Middle frontal gyrus (tissue), 1 donor: ENCODE measurements around the gene PLEKHA5.

Experiments used
- DNase-seq: peaks from one replicate; pipeline ENCODE4 v3.0.0-alpha.2; 2015; ENCODE audit warnings: low spot score; ENCODE audit errors: extremely low spot score

The PLEKHA5 gene

DNA sequence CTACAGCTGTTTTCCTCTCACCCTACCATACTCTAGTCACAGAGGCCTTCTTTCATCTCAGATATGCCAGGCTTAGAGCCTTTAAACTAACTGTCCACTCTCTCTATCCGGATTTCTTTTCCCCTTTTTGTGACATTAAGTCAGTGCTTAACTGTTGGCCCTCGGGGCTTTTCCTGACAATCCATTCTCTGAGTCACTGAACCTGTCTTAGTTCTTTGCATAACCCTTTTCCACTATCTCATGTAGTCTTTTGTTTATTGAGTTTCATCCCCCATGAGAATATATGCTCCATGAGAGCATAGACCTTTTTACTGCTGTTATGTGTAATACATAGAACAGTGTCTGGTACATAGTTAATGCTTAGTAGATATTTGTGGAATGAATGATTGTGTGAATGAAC lies 68.7 kb downstream of the PLEKHA5 start:
- no peak for DNase-seq

DNA sequence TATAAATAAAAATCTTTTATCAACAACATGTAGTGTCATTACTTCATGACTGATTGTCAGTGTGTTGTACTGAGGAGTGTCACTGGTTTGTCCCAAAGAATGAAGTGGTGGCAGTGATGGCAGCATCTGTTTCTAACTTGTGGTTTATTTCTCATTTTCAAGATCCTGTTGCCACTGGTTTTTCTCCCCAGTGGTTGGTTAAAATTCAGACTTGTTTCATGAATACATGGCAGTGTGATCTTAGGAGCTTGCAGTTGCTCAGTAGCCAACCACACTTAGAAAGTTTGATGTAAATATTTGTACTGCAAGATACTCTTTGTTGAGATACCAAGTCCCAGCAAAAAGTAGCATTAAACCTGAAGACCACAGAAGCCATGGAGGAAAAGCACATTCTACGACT lies 69.8 kb downstream of the PLEKHA5 start:
- no peak for DNase-seq

DNA sequence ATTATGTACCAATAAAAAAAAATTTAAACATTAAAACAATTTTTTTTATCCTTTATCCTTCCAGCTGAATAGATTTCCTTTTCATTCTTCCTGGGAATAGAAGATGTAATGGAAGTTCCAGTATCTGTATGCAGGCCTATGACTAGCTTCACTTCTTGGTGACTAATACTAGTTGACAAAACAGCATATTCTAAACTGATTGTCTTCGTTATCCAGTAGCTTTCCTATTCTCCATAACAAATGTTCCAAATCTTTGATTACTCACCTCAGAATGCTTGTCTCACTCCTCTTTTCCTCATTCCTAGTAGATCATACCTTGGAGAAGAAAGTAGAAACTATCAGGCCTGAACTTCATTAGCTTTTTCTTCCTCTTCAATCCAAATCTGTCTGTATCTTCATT lies 70.7 kb downstream of the PLEKHA5 start:
- DNase-seq: no peak

DNA sequence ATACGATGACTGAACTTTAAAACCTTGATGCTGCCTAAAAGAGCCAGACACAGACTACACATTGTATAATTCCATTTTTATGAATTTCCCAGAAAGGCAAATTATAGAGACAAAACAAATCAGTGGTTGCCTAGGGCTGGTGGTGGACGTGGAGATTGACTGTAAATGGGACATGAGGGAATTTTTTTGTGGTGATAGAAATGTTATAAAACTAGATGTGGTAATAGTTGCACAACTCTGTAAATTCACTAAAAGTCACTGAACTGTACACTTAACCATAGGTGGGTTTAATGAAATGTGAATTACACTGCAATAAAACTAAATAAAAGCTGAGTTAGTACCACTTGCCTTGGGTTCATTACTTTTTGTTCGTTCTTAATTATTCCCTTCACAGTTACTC lies 72.1 kb downstream of the PLEKHA5 start:
- DNase-seq: no peak

DNA sequence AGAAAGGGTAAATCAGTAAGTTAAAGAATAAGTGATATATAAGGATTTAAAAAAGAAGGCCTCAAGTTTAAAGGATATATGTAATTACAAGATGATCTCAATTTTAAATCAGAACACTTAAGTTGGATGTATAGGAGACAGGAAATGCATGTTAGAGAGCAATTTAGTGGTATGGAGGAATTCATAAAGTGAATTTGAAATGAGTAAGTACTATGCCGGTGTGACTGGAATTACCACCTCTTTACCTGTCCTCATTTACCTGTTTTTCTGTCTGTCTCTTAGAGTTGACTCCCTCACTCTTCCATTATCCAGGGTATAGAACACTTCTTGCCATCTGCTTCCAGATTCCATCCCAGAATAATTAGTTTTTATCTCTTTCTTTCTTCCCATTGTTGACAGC lies 73.5 kb downstream of the PLEKHA5 start:
- no peak for DNase-seq

DNA sequence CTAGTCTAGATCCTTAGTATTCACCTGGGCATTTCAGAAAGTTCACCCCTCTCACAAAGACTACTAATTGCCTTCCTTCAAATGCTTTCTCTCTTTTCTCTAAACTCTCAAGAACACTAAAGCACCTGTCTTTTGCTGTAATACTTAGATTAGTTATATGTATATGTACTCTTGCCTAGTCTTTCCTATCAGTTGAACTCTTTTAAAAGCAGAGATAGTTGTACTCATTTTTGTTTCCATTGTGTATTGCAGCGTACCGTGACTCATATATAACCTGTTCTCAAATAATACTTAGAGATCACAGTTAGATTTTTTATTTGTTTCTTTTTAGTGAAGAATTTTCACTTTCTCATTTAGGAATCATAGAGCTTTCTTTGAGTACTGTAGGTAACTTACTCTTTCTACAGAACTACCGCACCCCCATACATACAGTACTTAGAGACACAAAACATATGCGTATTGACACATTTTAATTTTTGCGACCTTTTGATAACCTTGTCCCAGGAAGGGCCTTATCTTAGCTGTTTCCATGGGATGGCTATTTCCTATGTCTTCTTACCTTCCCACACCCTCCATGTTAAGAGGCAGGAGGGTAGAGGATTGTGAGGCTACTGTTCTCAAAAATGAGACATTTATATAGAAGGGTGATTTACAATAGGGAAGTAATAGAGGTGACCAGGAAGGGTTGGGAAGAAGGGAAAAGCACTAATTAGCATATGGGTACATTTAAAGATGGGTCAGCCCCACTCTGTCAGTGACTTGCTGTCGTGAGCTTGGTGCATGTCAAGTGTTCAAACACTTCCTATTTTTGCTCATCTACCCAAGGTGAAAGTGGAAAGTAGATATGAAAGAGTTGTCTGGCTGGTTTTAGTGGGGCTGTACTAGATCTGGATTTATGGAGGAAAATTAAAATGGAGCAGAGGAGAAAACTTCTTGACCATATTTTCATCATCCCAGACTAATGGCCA lies 74.3 kb downstream of the PLEKHA5 start:
- no peak for DNase-seq

DNA sequence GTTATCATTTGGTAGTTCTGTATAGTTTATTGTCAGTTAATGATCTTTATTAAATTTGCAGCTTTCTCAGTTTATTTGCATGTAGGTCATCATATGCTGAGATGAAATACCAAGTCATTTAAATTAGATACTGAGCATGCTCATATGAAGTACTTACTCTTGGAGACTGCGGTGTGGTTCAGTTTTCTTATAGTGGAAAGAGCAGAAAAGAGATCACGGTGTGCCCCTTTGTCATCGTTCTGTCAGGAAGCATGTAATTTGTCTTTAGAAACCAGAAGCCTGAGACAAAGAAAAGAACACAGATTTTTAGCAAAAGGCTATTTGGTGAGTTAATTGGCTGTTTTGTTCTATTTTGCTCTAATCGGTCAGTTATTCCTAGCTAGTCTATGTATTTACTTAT lies 75.6 kb downstream of the PLEKHA5 start:
- DNase-seq: no peak

DNA sequence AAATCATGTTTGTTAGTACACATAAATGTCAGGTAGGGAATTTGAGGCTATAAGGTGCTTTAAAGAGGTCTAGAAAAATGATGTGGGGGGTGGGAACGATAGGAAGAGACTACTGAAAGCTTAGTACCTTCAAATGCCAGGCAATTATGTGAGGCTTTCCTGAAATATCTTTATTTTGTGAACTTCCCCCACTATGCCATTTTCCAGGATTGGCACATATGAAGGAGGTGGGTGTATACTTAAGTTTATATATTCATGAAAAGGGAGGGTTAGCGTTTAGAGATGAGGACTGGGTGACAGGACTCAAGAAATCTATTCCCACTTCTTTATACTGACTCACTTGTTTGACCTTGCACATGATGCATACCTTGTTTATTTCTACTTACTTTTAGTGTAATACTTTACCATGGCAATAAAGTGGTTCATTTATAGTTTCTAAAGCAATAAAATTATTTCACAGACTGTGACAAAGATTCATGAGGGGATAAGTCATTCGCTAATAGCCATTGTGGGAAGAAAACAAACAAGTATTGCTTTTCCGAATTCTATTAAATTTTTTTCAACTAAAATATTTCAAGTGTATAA lies 77.1 kb downstream of the PLEKHA5 start:
- DNase-seq: no peak

DNA sequence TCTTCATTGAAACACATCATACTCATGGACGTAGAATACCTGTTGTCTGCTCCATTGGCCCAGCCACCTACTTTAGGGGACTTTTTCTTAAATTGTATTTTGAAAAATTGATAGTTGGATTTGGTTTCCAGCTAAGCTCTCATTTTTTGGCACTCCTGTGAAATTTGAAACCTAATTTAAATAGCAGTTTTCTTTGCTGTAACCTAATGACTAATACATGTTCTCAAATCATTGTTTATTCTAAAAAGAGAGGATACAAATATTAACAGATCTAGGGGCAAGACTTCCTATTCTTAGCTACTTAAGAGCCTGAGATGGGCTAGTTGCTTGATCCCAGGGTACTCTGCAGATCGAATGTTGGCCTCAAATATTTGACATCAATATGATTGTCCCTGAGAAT lies 78.9 kb downstream of the PLEKHA5 start:
- DNase-seq: no peak

DNA sequence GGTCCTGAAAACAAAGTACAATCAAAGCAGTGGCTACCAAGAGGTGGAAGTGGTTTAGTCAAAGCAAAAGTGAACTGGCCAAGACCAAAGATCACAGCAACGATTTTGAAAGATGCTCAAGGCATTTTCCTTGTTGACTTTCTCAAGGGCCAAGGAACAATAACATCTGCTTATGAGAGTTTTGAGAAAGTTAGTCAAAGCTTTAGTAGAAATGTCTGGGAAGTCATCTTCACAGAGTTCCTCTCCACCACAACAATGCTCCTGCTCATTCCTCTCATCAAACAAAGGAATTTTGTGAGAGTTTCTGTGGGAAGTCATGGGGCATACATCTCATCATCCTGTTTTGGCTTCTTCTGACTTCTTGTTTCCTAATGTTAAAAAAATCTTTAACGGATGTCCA lies 80.1 kb downstream of the PLEKHA5 start:
- DNase-seq: no peak

DNA sequence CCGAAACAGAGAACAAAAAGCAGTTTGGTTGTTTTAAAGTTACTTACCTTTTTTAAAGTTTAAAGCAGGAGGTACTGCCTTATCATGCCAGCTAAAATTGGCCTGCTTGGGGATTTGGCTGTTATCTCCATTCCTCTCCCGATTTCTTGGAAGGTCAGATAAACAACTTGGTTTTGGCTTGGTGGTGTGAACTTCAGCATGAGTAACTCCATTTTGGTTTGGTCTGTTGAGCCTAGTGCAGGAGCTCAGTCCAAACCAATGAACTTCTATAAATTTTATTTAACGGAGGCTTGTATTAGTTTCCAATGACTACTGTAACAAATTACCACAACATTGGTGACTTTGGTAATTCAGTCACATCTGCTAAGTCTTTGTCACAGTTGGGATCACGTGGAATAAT lies 82.3 kb downstream of the PLEKHA5 start:
- DNase-seq: no peak

DNA sequence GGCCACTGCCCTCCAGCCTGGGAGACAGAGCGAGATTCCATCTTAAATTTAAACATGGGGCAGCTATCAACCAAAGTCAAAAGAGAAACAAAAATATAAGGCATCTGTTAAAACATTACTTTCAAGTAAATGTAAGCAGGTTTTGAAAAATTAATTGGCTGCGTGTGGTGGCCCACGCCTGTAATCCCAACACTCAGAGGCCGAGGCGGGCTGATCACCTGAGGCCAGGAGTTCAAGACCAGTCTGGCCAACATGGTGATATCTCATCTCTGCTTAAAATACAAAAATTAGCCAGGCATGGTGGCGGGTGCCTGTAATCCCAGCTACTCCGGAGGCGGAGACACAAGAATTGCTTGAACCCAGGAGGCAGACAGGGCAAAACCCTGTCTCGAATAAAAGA lies 82.7 kb downstream of the PLEKHA5 start:
- no peak for DNase-seq

DNA sequence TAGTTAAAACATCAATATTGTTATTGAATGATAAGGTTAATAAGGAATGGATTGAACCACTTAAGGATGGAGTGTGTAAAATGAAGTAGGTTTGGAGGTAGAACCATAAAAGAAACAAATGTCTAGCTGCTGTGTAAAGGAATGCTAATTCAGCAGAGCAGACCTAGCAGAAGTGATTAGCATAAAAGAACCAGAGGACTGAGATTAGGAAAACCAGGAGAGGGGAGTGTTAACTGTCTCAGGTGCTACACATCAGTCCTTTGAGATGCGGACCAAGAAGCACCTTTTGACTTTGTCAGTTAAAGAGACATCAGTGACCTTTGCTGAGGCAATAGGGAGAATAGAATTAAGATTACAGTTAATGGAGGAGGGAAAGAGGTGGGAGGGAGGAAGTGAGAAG lies 84.5 kb downstream of the PLEKHA5 start:
- no peak for DNase-seq

DNA sequence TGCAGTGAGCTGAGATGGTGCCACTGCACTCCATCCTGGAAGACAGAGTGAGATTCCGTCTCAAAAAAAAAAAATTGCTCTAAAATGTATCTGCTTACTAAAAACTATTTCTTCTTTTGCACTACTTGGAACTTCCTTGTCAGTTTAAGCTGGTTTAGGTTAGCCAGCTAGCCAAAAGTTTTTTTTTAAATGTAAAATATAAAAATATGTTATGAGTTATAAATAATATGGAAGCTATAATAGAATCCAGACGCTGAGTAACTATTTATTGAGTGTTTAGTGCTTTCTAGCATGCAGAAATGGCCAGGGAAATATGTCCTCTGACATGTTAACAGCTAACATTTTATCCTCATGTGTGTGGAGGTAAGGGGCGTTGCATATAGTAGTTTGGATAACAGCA lies 85.6 kb downstream of the PLEKHA5 start:
- DNase-seq: no peak

DNA sequence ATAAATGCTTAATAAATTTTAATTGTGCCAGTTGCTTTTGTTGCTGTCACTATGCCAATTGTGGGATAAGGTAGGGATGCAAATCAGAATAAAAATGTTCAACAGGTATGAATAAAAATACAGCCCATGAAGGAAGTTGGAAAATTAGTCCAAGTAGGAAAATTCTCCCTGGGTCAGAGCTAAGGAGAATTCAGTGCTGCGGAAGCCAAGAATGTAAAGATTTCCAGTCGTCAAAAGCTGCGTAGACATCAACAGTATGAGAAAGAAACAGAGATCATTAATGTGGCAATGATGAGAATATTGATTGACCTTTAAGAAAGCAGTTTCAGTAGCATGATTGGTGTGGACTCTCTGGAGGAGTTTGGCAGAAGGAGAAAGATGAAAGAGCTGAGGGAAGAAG lies 87.9 kb downstream of the PLEKHA5 start:
- DNase-seq: no peak

DNA sequence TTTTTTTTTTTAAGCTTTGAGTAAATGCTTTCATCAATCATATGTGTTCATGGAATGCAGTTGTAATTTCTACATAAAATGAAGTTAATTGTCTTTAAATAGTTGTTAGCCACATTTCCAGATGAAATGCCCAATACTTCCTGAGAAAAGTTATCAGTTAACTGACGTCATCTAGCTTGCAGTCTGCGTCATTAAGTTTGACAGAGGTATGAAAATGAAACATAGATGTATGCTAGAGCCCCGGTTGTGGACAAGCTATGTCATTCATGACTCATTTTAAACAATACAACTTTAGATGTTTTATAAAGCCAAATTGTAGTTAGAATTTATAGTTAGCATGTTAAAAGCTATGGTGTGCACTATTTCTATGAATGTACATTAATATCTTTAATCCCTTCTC lies 90.7 kb downstream of the PLEKHA5 start:
- DNase-seq: no peak

DNA sequence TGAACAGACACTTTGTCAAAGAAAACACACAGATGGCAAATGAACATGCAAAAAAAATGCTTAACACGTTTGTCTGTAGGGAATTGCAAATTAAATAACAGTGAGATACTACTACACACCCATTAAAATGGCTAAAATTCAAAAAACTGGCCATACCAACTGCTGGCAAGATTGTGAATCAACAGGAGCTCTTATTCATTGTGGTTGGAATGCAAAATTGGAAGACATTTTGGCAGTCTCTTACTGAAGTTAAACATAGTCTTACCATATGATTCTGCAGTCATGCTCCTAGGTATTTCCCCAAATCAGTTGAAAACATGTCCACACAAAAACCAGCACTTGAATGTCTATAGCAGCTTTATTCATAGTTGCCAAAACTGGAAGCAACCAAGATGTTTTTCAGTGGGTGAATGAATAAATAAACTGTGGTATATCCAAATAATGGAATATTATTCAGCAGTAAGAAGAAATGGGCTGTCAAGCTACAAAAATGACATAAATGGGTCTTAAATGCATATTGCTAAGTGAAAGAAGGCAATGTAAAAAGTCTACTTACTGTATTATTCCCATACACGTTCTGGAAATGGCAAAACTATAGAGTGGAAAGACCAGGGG lies 91.4 kb downstream of the PLEKHA5 start:
- DNase-seq: no peak

DNA sequence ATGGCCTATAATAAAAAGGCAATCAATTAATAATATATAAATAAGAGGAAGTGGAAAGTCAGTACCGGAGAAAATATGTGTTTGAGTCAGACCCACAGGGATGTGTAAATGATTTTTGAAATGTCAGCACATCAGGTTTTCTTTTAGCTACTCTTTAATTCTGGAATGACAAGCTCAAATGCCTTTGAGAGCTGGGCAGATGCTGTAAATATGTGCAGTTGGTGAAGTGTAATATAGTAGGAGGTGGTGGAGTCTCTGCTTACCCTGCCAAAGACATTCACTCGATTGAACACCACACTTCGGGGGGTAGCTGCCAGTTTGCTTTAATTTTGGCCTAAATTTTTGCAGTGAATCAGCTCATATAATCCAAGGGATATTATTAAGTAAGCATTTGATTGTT lies 93.0 kb downstream of the PLEKHA5 start:
- no peak for DNase-seq

DNA sequence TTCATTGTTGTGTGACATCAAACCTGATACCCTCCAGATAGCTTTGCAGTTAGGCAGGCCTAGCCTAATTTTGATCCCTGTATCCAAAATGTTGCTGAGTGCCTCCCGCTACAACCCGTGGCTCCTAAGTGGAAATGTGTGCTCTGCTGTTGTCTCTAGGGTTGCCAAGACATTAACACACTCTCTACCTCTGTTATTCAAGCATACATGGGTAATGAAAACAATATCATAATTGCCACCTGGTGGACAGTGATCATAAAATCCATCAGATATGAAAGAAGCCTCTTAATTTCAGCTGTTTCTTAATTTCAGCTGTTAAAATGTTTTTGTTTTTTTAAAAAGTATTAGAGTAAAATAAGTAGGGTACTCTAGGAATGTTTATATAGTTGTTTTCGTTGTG lies 93.5 kb downstream of the PLEKHA5 start:
- DNase-seq: no peak

DNA sequence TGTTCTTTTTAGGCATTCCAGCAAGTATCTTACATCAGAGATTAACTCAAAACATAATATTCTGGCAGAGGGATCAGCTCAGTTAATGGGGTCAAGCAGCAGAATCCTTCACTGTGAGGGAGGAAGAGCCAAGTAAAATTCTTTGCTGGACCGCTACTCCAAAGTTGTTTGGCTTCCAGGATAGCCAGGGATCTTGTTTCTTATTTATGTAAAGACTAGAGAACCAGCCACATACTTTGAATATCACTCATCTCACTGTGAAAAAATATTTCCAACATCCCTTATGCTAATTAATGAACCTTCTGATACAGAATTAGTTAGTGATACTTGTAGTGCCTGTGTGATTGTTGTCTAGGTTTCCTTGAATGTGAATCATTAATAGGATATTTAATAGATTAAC lies 94.2 kb downstream of the PLEKHA5 start:
- no peak for DNase-seq

DNA sequence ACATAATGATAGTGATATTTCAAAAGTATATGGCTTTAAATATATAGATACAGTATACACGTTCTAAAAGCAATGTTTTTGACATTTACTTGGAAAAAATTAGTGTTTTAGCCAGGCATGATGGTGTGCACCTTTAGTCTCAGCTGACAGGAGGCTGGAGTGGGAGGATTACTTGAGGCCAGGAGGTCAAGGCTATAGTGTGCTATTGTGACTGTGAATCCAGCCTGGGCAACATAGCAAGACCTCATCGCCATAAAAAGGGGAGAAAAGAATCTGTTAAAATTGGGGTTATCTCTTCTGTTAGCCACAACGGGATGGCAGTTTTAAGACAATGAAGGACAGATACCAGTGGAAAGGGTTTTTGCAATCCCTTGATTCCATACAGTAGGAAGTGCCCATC lies 95.2 kb downstream of the PLEKHA5 start:
- no peak for DNase-seq

DNA sequence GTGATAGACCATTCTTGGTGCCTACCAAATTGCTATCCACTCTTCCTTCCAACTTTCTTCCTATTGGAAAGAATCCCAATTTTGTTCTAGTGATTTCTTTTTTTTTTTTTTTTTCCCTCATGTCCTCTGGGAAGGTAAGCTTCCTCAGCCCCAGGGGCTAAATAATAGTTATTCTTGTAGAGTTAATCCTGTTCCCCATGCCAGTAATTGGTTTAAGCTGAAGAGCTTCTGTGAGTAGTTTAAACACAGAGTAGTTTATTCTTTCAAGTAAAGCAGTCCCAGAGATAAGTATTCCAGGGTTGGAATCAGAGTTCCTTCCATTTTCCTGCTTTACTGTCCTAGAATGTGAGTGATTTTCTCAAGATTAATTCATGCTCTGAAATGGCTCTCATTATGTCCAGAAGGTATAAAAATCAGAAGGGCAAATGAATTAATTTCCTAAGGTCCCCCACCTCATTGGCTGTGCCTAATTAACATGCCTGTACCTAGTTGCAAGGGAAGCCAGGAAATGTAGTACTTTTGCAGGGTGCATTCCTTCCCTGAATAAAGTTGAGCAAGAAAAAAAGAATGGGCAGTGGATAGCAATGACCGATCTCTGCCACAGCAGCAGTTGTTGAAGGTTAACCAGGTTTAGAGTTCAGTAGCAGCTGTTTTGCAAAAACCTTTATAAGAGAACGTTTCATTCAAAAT lies 97.8 kb downstream of the PLEKHA5 start:
- no peak for DNase-seq
